GM12878 (cell line): ENCODE data around the gene HCFC1. TPM values are rescaled to one million over a fixed set of nuclear protein-coding genes. Genes with fewer than 3 reads are reported as not detected.

Source experiments
- ATAC-seq: fragments of 200-7000 bp; cut with Tn5 transposase; 3 replicates; pipeline ENCODE4 v1.9.1; 2020; ENCODE audit warnings: mild to moderate bottlenecking, moderate library complexity
- BruUV-seq: library from RNA; stranded (reverse); fragments of 400-500 nt; replicated peaks from 2 replicates; lab custom pipeline; 2021; lab: Mats Ljungman, UMichigan
- CTCF ChIA-PET: fragments of 300-600 bp; sonication (Branson Sonifier 250); formaldehyde crosslinking; extraction: SDS; loops from one replicate; lab custom pipeline; 2021; ENCODE audit warnings: inconsistent platforms; lab: Yijun Ruan, JAX
- POLR2A ChIA-PET: fragments of 350-600 bp; formaldehyde crosslinking; extraction: SDS; loops from one replicate; lab custom pipeline; 2021; ENCODE audit warnings: inconsistent platforms; lab: Charles Lee
- RAD21 ChIA-PET: fragments of 300-600 bp; sonication (Branson Sonifier 250); formaldehyde crosslinking; loops from one replicate; lab custom pipeline; 2023; ENCODE audit warnings: antibody characterized with exemption; ENCODE audit not compliant: unreplicated experiment; lab: Charles Lee
- SMC1A ChIA-PET: fragments of 300-600 bp; sonication (Branson Sonifier 250); formaldehyde crosslinking; loops from one replicate; lab custom pipeline; 2023; ENCODE audit not compliant: unreplicated experiment, uncharacterized antibody; lab: Charles Lee
- DNase-seq: peaks from one replicate; pipeline ENCODE4 v3.0.0-alpha.2; 2011; ENCODE audit warnings: low read depth, low spot score
- FAIRE-seq: peaks from 3 replicates; lab custom pipeline; 2011; peaks lifted over from hg19 to GRCh38; lab: Jason Lieb, UNC
- H2AFZ ChIP-seq: 2 replicates; pipeline ENCODE4 v1.6.0; 2011; ENCODE audit warnings: low read depth, low read length, control low read depth; ENCODE audit not compliant: control insufficient read depth
- H3K27ac ChIP-seq: 2 replicates; pipeline ENCODE4 v1.5.1; 2011; ENCODE audit warnings: control low read depth; ENCODE audit not compliant: control insufficient read depth, insufficient read depth
- H3K27me3 ChIP-seq, 2 experiments: replicated peaks in 1 of 2; 2 replicates each; pipeline versions ENCODE4 v1.6.0 to v1.6.1; 2011; ENCODE audit warnings: low read length in 1 of 2; ENCODE audit not compliant: control insufficient read depth in 2 of 2, insufficient read depth in 2 of 2
- H3K36me3 ChIP-seq, 2 experiments: 2 replicates each; pipeline ENCODE4 v1.5.1; 2011; ENCODE audit warnings: low read length in 1 of 2; ENCODE audit not compliant: control insufficient read depth in 2 of 2, insufficient read depth in 2 of 2
- H3K4me1 ChIP-seq: 2 replicates; pipeline ENCODE4 v1.6.1; 2011; ENCODE audit warnings: mild to moderate bottlenecking, low read length, moderate library complexity, mixed read lengths; ENCODE audit not compliant: control insufficient read depth, insufficient read depth
- H3K4me2 ChIP-seq: 2 replicates; pipeline ENCODE4 v1.6.0; 2011; ENCODE audit warnings: control low read depth; ENCODE audit not compliant: control insufficient read depth, insufficient read depth
- H3K4me3 ChIP-seq: fragments of 200-600 bp; sonication (generic); 2 replicates; pipeline ENCODE4 v1.5.1; 2016
- H3K79me2 ChIP-seq: 2 replicates; pipeline ENCODE4 v1.6.0; 2011; ENCODE audit warnings: low read length; ENCODE audit not compliant: control insufficient read depth, insufficient read depth
- H3K9ac ChIP-seq: 2 replicates; pipeline ENCODE4 v1.8.0; 2011; ENCODE audit warnings: low read length, control low read depth, mixed read lengths; ENCODE audit not compliant: control insufficient read depth, insufficient read depth
- H3K9me3 ChIP-seq: replicated peaks from 3 replicates; pipeline ENCODE4 v1.5.1; 2011; ENCODE audit warnings: mild to moderate bottlenecking, low read length; ENCODE audit not compliant: control insufficient read depth, insufficient read depth
- H4K20me1 ChIP-seq: 2 replicates; pipeline ENCODE4 v1.6.0; 2011; ENCODE audit not compliant: control insufficient read depth, insufficient read depth
- ASH2L ChIP-seq: fragments of 300-600, 200-600 bp; sonication (generic); IDR thresholded peaks from 2 replicates; pipeline ENCODE4 v1.6.1; 2017; ENCODE audit warnings: low read depth, mild to moderate bottlenecking, borderline replicate concordance
- BACH1 ChIP-seq: fragments of 450-650 bp; IDR thresholded peaks from 2 replicates; pipeline ENCODE4 v1.6.1; 2017; ENCODE audit warnings: mild to moderate bottlenecking, borderline replicate concordance
- BMI1 ChIP-seq: fragments of 450-650 bp; IDR thresholded peaks from 2 replicates; pipeline ENCODE4 v1.6.1; 2016; ENCODE audit warnings: mild to moderate bottlenecking, moderate library complexity, borderline replicate concordance
- CHD2 ChIP-seq: IDR thresholded peaks from 2 replicates; pipeline ENCODE4 v1.6.1; 2011; ENCODE audit warnings: low read depth, low read length, improper control_type of control experiment, borderline replicate concordance
- CHD4 ChIP-seq: fragments of 200-600 bp; sonication (generic); IDR thresholded peaks from 2 replicates; pipeline ENCODE4 v1.6.1; 2016; ENCODE audit warnings: mild to moderate bottlenecking
- DPF2 ChIP-seq: fragments of 450-650 bp; IDR thresholded peaks from 2 replicates; pipeline ENCODE4 v1.6.1; 2017; ENCODE audit warnings: mild to moderate bottlenecking
- EP300 ChIP-seq, 2 experiments: fragments of 150-350 bp in 1 of 2; IDR thresholded peaks; 2 replicates each; pipeline ENCODE4 v1.6.1; 2011 to 2012; ENCODE audit warnings: low read depth in 2 of 2, low read length in 2 of 2, borderline replicate concordance in 1 of 2, improper control_type of control experiment in 1 of 2, inconsistent platforms in 1 of 2; ENCODE audit not compliant: control insufficient read depth in 1 of 2
- EZH2 ChIP-seq: IDR thresholded peaks from 2 replicates; pipeline ENCODE4 v1.6.1; 2012; ENCODE audit warnings: low read depth, mild to moderate bottlenecking, control low read depth, inconsistent platforms, low read length, borderline replicate concordance; ENCODE audit not compliant: control insufficient read depth
- FOXM1 ChIP-seq: IDR thresholded peaks from 2 replicates; pipeline ENCODE4 v1.6.1; 2012; ENCODE audit warnings: low read depth, mild to moderate bottlenecking, inconsistent platforms, low read length, moderate library complexity
- JUNB ChIP-seq: IDR thresholded peaks from 2 replicates; pipeline ENCODE4 v1.6.1; 2016; ENCODE audit warnings: antibody characterized with exemption, mild to moderate bottlenecking
- MYC ChIP-seq: IDR thresholded peaks from 2 replicates; pipeline ENCODE4 v1.6.1; 2011; ENCODE audit warnings: mild to moderate bottlenecking, low read length, moderate library complexity, inconsistent platforms; ENCODE audit not compliant: insufficient read depth, insufficient replicate concordance, insufficient read length, severe bottlenecking
- NR2C1 ChIP-seq: fragments of 450-650 bp; IDR thresholded peaks from 2 replicates; pipeline ENCODE4 v1.6.1; 2017; ENCODE audit warnings: antibody characterized with exemption, mild to moderate bottlenecking, moderate library complexity
- NRF1 ChIP-seq: conservative IDR thresholded peaks from 2 replicates; pipeline ENCODE4 v1.6.1; 2011; ENCODE audit warnings: mild to moderate bottlenecking, low read depth, low read length, improper control_type of control experiment
- RELA ChIP-seq: fragments of 450-650 bp; IDR thresholded peaks from 2 replicates; pipeline ENCODE4 v1.8.0; 2014; ENCODE audit warnings: borderline replicate concordance; ENCODE audit not compliant: partially characterized antibody
- SPI1 ChIP-seq: IDR thresholded peaks from 2 replicates; pipeline ENCODE4 v1.6.1; 2011; ENCODE audit warnings: low read depth, mild to moderate bottlenecking, low read length, moderate library complexity, borderline replicate concordance; ENCODE audit not compliant: insufficient read depth
- YY1 ChIP-seq: IDR thresholded peaks from 2 replicates; pipeline ENCODE4 v1.6.1; 2011; ENCODE audit warnings: low read depth, mild to moderate bottlenecking, low read length
- ZNF207 ChIP-seq: fragments of 450-650 bp; IDR thresholded peaks from 2 replicates; pipeline ENCODE4 v1.6.1; 2014; ENCODE audit warnings: antibody characterized with exemption, mild to moderate bottlenecking, borderline replicate concordance
- WGBS: methylation state at CpG from one replicate; pipeline ENCODE4 v1.1.6; 2016; ENCODE audit warnings: low lambda C conversion rate; ENCODE audit not compliant: insufficient replicate concordance, insufficient coverage; ENCODE audit errors: missing lambda C conversion rate; 5-methylcytosine and 5-hydroxymethylcytosine counted together
- in situ Hi-C: fragments of 300-500 bp; cut with MboI; formaldehyde crosslinking; loops from 9 replicates; pipeline ENCODE4 v1.14.3; 2018; ENCODE audit warnings: mixed read lengths
- intact Hi-C: fragments of 100-400 bp; cut with micrococcal nuclease; formaldehyde crosslinking; loops from one replicate; pipeline ENCODE4 v1.14.2; 2022; ENCODE audit not compliant: unreplicated experiment
- polyA plus RNA-seq, 11 experiments: library from polyadenylated mRNA; depleted of rRNA in 4 of 11; unstranded in 6 of 11; stranded (reverse) in 5 of 11; fragments of >200 nt; fragmentation: Nextera tagmentation in 4 of 11; fragmentation: Illumina TruSeq in 1 of 11; extraction: Ambion mirVana in 4 of 11; extraction: Trizol in 1 of 11; gene quantifications; 1 replicate in 1 of 11; 2 replicates in 10 of 11; pipeline versions ENCODE4 v1.2.1 to v1.2.3, GENCODE V29; 2011 to 2016; ENCODE audit warnings: inconsistent platforms in 2 of 11, missing spikeins in 2 of 11, low read depth in 1 of 11
- total RNA-seq, 4 experiments: library from RNA; depleted of rRNA in 3 of 4; stranded (reverse); fragments of >200 nt in 3 of 4; fragmentation: Illumina TruSeq in 1 of 4; extraction: Trizol in 1 of 4; gene quantifications; 2 replicates each; pipeline versions ENCODE4 v1.2.1 to v1.2.3, GENCODE V29; 2013 to 2021
- TF ChIP-seq, protein P1 (sequence below): fragments of 150-350 bp; IDR thresholded peaks from 2 replicates; pipeline ENCODE4 v1.6.1; 2016; ENCODE audit warnings: low read depth, low read length
- TF ChIP-seq, protein P2 (sequence below): IDR thresholded peaks from 2 replicates; pipeline ENCODE4 v1.6.1; 2012; ENCODE audit warnings: low read depth, low read length, improper control_type of control experiment
- TF ChIP-seq, protein P3 (sequence below): fragments of 450-650 bp; IDR thresholded peaks from 2 replicates; pipeline ENCODE4 v1.6.1; 2017; ENCODE audit warnings: low read depth, mild to moderate bottlenecking, moderate library complexity

Gene HCFC1
- total and polyA plus RNA-seq, 10 of the 15 experiments (the other 5 are each of a cell fraction or from before 2014, with no cell fraction given) = 3.9 to 92.7 (median 23.5) TPM

DNA sequence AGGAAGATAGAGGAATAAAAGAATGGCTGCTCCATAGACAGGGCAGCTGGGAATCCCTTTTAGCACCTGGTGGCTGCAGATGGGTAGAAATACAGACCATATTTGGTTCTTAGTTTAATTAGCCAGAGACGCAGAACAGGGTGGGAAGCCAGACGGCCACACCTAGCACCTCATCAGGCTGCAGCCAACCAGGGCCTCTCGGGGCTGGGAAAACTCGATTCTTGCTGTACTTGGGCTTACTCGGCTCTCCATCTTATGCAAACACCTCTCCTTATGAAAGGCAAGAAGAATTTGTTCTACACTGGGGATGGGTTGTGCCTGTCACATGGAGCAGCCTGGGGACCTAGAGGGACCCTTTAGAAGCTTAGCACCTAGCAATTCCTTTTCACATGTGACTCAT lies 28.4 kb upstream of the HCFC1 start:
- CTCF ChIA-PET = interaction anchor here (0.6 to 0.7 kb wide), 2 partner anchors 329 to 626 kb away, joined by 3 read pairs; no protein-coding TSS in a partner anchor
- TF ChIP-seq BMI1 (no peak), CHD2 (no peak), NRF1 (no peak), YY1 (no peak), BACH1 (no peak), NR2C1 (no peak), EP300 (IDR thresholded peaks at IDR 0.05; ENCODE audit: borderline replicate concordance in 1 of 2, control insufficient read depth in 1 of 2, low read depth in 2 of 2, low read length in 2 of 2) (no peak), MYC (no peak), CHD4 (no peak), EZH2 (no peak), RELA (no peak), JUNB (no peak), DPF2 (no peak), ZNF207 (no peak), SPI1 (no peak), ASH2L (no peak), FOXM1 (no peak)
- TF ChIP-seq, protein P1, sequence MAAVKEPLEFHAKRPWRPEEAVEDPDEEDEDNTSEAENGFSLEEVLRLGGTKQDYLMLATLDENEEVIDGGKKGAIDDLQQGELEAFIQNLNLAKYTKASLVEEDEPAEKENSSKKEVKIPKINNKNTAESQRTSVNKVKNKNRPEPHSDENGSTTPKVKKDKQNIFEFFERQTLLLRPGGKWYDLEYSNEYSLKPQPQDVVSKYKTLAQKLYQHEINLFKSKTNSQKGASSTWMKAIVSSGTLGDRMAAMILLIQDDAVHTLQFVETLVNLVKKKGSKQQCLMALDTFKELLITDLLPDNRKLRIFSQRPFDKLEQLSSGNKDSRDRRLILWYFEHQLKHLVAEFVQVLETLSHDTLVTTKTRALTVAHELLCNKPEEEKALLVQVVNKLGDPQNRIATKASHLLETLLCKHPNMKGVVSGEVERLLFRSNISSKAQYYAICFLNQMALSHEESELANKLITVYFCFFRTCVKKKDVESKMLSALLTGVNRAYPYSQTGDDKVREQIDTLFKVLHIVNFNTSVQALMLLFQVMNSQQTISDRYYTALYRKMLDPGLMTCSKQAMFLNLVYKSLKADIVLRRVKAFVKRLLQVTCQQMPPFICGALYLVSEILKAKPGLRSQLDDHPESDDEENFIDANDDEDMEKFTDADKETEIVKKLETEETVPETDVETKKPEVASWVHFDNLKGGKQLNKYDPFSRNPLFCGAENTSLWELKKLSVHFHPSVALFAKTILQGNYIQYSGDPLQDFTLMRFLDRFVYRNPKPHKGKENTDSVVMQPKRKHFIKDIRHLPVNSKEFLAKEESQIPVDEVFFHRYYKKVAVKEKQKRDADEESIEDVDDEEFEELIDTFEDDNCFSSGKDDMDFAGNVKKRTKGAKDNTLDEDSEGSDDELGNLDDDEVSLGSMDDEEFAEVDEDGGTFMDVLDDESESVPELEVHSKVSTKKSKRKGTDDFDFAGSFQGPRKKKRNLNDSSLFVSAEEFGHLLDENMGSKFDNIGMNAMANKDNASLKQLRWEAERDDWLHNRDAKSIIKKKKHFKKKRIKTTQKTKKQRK = no peak
- TF ChIP-seq, protein P2, sequence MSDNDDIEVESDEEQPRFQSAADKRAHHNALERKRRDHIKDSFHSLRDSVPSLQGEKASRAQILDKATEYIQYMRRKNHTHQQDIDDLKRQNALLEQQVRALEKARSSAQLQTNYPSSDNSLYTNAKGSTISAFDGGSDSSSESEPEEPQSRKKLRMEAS = no peak
- TF ChIP-seq, protein P3, sequence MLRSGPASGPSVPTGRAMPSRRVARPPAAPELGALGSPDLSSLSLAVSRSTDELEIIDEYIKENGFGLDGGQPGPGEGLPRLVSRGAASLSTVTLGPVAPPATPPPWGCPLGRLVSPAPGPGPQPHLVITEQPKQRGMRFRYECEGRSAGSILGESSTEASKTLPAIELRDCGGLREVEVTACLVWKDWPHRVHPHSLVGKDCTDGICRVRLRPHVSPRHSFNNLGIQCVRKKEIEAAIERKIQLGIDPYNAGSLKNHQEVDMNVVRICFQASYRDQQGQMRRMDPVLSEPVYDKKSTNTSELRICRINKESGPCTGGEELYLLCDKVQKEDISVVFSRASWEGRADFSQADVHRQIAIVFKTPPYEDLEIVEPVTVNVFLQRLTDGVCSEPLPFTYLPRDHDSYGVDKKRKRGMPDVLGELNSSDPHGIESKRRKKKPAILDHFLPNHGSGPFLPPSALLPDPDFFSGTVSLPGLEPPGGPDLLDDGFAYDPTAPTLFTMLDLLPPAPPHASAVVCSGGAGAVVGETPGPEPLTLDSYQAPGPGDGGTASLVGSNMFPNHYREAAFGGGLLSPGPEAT = no peak
- Histone ChIP-seq H3K4me3 (no peak overlapping the region), H3K4me1 (peaks cover 14% of the 10 kb centered on the region), H4K20me1 (no peaks in the 10 kb centered on the region), H3K27ac (no peak overlapping the region), H3K4me2 (no peak overlapping the region), H3K27me3 (no peaks in the 10 kb centered on the region), H3K36me3 (no peaks in the 10 kb centered on the region), H3K9me3 (no peaks in the 10 kb centered on the region), H2AFZ (no peak overlapping the region), H3K9ac (no peak overlapping the region), H3K79me2 (no peaks in the 10 kb centered on the region)
- POLR2A ChIA-PET = interaction anchor here (0.6 kb wide), 2 partner anchors 9 to 29 kb away, joined by 3 to 8 read pairs; partner anchors contain the start of gene HCFC1
- ATAC-seq = no peak
- BruUV-seq = no TSS peak
- SMC1A ChIA-PET = no interaction called here
- intact Hi-C loops = no loop called here
- no peak for FAIRE-seq
- DNase-seq = no peak
- in situ Hi-C loops = no loop called here
- RAD21 ChIA-PET = no interaction called here
- WGBS = 65% methylated on average over 5 of the region's 5 CpGs
